NCI-H82 treated with DMSO at 0.1 percent for 48 hours (cell line): ENCODE results near the gene ELMO1.

Experiments used
- DNase-seq: peaks from one replicate; lab custom pipeline; 2025; ENCODE audit not compliant: unreplicated experiment; lab: John Stamatoyannopoulos, UW

Gene ELMO1

GRCh38 chr7:36965625-36966024, 483.0 kb downstream of the ELMO1 start:
- no peak for DNase-seq

DNA sequence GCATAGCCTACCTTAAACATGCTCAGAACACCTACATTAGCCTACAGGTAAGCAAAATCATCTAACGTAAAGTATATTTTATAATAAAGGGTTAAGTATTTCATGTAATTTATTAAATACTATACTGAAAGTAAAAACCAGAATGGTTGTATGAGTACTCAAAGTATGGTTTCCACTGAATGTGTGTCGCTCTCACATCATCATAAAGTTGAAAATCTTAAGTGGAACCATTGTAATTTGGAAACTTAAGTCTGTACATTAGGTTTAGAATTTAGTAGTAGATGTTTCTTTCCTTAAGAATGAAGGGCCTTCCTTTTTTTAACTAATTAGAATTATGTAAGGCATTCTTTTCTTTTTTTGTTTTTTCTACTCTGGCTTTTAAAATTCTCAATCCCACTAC, 484.4 kb downstream of the ELMO1 start:
- no peak for DNase-seq

GRCh38 chr7:36962367-36962766, 486.3 kb downstream of the ELMO1 start:
- DNase-seq: no peak

DNA sequence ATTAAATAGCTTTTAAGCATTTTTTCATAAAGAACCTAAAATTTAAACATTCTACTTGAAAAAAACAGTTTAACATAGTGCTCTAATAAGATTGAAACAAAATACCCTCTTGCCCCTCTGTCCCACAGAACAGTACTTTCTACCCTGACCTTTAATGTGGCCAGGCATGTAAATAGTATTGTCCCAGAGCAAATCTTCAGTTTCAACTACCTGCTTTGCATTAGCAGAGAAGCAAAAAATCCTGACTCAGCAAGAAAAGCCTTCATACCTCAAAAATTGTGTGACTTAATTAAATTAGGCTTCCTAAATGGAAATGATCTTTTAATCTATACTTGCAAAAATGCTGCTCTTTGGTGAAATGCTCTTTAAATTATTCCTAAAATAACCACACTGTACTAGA, 487.0 kb downstream of the ELMO1 start:
- no peak for DNase-seq

- no peak for DNase-seq
Observed at GRCh38 chr7:36961097-36961496, 487.6 kb downstream of the ELMO1 start.

GRCh38 chr7:36960105-36960504, 488.6 kb downstream of the ELMO1 start:
- DNase-seq: no peak

DNA sequence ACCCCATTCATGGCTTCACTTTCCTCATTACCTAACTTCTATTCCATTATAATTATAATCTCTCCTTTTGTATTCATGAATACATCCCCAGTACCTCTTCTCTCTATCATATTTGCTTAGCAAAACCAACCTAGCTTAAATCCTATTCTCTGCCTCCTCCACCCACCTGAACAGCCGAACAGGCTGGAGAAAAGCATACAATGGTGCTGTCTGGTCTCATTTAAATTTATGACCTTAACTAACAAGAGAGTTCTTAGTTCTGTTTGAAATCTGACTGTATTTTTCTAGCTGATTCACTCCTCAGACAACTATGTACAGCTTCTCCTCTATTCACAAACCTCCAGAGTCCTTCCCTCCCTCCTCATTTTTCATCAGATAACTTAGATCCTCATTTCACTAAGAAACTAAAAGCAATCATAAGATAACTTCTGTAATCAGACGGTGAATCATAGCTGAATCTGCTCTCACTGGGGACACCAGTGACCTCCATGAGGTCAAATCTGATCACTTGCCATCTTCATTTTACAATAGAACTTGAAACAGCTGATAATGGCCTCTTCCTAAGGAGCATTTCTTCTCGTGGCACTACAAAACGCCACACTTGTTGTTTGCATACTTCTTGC, 490.4 kb downstream of the ELMO1 start:
- no peak for DNase-seq

DNA sequence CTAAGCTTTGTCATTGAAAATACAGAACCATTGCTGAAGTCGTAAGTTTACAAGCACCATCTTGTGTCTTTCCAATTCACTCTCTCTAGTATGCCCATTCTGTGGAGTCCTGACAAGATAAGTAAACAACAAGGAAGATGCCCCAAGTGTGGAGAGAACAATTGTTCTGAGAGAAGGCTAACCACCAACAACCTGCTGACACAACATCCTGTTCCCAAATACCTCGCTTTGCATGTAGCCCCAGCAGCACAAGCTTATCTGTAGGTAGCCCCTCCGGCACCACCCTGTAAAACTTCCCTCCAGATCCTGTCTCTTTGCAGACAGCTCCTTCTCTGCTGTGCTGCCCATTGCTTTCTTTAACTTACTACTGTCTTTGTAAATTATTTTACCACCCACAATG, 491.0 kb downstream of the ELMO1 start:
- no peak for DNase-seq

DNA sequence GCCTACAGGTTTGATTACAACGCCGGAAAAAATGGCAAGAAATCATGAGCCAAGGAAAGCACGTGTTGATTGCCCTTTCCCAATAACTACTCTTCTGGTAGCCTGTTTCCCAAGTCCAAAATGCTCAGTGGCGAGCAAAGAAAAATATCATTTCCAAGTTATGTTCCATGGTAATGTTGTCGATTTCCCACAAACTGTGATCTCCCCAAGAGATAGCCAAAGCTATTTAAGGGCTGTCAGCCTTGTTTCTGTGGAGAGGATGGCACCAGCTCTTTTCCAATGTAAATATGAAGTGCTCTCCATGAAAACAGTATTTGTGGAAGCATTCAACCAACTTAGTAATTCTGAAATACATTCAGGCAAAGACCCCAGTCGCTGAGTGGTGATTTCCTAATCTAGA, 491.9 kb downstream of the ELMO1 start:
- DNase-seq: no peak

- no peak for DNase-seq
Observed at GRCh38 chr7:36955456-36956129, 493.1 kb downstream of the ELMO1 start.

DNA sequence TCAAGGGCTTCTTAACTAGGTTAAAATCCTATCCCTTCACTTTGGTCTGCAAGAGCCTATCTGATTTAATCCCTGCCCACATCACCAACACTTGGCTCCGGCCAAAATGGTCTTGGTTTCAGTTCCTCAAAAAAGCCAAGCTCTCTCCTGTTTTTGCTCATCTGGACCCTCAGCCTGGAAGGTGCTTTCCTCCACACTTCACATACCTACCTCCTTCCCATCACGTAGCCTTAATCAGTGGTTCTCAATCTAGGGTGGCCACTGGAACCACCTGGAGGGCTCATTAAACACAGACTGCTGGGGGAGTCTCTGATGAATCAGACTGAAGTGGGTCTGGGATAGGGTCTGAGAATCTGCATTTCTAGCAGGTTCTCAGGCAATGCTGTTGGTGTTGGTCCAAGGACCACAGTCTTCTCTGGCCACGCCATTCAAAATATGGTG, 497.4 kb downstream of the ELMO1 start:
- DNase-seq: no peak

GRCh38 chr7:36949711-36950600, 498.7 kb downstream of the ELMO1 start:
- no peak for DNase-seq

DNA sequence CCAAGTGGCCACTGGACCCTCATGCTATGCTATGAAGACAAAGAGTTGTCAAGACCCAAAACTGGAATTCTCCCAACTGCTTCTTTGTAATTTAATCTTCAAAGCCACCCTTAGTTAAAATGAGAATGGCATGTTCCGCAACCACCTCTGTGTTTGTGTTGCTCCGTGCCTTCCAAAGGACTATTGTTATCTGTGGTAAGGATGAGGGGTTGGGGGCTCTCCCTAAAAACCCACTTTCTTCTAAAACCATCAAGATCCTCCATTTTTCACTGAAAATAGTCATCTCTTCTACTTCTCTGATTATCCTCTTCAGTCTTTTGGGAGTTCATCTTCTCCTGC, 502.3 kb downstream of the ELMO1 start:
- DNase-seq: no peak

DNA sequence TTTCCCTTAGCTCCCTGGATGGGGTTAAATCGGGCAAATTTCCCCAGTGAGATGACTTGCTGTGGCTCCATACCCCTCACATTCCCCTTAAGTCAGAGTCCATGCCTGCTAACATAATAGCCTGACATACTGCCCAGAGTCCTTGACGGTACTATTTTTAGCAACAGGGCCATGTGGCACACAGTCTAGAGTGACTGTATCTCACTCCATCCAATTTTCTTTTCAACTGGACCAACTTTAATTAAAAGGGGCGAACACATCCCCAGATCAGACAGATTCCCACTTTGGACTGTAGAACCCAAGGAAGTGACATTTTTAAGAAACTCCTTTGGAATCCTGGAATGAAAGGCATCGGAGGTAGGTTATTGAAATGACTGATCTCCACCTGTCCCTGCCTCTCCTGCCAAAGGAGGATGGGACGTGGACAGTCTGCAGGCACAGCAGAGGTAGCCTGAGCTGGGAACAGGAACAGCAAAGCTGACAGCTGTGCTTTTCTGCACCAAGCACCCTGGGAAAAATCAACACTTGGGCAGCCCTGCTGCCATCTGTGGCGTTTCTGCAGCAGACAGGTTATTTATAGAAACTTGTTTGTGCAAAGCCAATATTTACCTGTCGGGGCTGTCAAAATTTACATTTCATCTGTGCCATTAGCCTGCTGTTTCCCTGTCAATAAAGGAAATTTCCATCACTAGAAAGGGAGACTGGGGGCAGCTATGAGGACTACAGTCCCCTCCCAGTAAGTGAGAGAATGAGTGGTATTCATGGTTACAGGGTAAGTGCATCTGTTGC, 502.9 kb downstream of the ELMO1 start:
- DNase-seq: no peak

GRCh38 chr7:36944838-36945237, 503.8 kb downstream of the ELMO1 start:
- DNase-seq: no peak

DNA sequence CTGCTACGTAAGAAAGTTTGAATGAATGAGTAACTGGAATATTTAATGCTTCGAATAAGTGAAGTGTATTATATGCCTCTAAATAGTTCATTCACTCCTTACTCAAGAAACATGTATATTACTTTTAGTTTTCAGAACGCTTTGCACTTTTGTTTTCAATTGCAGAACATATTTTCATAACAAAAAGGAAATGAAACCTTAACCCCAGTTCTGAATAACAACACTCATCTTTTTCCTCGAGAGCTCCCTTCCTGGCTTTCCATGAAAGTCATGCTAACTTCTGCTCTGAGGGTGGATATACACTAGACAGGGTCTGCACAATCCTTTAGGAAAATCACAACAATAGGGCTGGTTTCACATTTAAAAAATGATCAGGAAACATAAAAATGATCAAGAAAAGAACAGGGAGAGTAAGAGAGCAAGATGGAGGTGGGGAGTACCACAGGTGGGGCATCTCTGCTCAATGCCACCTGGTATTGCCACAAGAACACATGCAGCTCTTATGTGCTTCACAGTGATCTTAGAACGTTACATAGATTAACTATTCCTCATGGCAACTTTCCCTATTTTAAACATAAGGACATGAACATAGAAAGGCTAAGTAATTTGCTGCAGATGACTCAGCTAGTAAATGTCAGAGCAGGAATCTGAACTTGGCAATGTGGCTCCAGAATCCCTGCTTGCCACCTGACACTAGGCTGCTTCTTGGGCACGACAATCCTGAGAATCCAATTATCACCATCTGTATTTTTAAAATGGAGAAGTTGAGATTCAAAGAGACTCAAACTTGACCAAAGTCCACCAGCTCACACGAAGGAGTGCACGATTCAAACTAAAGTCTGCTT, 504.9 kb downstream of the ELMO1 start:
- peak; percentile 11 for DNase-seq

- DNase-seq: no peak
Observed at GRCh38 chr7:36942955-36943354, 505.7 kb downstream of the ELMO1 start.

GRCh38 chr7:36942541-36942940, 506.1 kb downstream of the ELMO1 start:
- DNase-seq: no peak

DNA sequence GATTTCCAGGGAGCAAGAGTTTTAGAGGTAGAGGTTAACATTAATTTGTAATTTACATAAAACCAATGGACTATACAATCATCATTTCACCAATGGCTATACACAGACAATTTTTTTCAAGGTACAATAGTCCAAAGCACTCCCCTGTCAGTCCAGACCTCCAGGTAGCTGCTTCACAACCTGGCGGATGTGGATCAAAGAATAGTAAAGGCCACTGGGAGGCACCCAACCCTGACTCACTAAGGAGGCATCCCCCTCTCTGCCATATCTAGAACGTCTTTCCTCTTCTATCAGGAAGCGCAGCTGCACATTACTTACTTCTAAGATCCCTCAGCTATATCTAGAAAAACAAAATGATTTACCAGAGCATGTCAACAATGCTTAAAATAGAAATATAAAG, 506.6 kb downstream of the ELMO1 start:
- DNase-seq: no peak

DNA sequence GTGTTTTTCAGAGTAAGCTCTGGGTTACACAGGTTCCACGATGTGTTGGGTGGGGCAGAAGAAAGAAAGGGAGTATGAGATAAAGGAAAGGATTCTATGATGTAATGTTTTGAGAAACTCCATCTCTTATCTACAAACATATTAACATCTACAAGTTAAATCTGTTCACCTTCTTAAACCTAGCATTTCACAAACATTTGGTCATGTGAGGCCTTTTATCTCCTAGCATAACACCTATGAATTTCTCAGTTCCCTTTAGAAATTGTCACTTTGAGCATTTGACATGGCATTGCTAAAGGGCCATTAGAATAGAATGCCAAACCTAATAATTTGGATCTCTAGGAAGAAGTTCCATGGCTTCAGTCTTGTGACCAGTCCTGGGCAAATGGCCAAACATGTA, 507.3 kb downstream of the ELMO1 start:
- DNase-seq: no peak
